Measurements from ENCODE around the gene TMEM131L.
A peak's percentile ranks its signal among the peaks of the same experiment; 100 is the strongest.

The TMEM131L gene

DNA sequence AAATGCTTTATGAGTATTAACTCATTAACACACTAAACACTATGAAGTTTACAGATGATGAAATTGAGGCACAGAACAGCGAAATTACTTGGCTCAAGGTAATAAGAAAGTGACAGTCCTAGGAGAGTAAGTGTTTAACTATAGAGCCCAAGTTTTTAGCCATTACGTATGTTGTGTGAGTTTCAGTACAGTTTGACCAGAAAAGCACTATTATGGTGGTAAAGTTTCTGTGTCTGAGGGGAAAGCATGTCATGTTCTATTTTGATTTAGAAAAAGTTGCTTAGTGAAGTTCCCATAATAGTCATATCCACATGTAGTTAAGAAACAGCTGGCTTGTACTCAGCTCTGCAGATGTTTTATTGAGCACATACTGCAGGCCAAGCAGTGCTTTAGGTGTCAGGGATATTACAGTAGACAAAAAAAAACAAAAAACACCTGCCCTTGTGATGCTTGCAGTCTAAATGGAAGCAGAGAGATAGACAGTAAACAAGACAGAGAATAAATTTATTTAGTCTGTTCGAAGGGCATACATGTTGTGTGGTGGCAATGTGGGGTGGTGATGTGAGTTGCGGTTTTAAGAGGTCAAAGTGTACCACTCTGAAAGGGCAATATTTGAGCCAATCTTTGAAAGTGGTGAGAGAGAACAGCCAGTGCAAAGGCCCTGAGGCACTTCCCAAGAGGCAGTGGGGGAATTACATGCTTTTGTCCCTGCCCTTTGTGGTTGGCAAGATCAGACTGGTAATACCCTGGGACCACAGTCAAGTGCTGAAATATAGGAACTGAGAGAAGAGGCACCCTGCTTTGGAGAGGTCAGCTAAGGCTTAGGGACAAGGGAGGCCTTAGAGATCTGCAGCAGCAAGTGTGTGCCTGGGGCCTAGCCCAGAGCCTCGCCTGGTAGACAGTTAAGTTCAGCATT lies 6.2 kb downstream of the TMEM131L start:
- no peak overlapping the region for H3K27ac ChIP-seq (ENCODE audit: low read depth, low read length)
- no peaks in the 10 kb centered on the region for H3K9me3 ChIP-seq (ENCODE audit: control insufficient read depth in 1 of 2, low read length in 2 of 2)
- no peak overlapping the region for H3K4me3 ChIP-seq (ENCODE audit: low read depth in 1 of 2, low read length in 2 of 2)
- no peaks in the 10 kb centered on the region for H3K27me3 ChIP-seq (ENCODE audit: control insufficient read depth in 1 of 2, insufficient read depth in 2 of 2, low read length in 2 of 2)
- peaks cover 0 to 5% of the 10 kb centered on the region in 2 donors for H3K36me3 ChIP-seq (ENCODE audit: control insufficient read depth in 1 of 2, insufficient read depth in 2 of 2, low read length in 2 of 2)
- H3K9ac ChIP-seq (ENCODE audit: low read depth in 1 of 2, low read length in 2 of 2), result no peak overlapping the region
- H3K4me1 ChIP-seq (ENCODE audit: control insufficient read depth in 1 of 2, insufficient read depth in 2 of 2, low read length in 2 of 2), result peaks cover 14 to 18% of the 10 kb centered on the region in 2 donors

DNA sequence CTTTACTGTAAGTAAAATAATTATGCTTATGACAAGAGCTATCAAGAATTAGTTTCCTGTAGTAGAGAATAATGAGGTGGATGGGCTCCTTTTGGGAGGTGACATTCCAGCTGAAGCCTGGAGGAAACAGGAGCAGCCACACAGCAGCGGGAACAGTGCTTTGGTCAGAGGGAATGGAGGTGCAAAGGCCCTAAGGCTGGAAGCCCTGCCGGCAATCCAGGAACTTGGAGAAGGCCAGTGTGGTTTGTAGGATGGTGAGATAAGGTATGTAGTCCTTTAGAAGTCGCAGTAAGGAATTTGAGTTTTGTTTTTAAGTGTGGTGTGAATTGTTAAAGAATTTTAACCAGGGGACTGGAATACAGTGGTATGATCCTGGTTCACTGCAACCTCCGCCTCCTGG lies 8.1 kb downstream of the TMEM131L start:
- H3K27me3 ChIP-seq (ENCODE audit: control insufficient read depth in 1 of 2, insufficient read depth in 2 of 2, low read length in 2 of 2), result no peaks in the 10 kb centered on the region
- H3K4me1 ChIP-seq (ENCODE audit: control insufficient read depth in 1 of 2, insufficient read depth in 2 of 2, low read length in 2 of 2), result peaks cover 9 to 10% of the 10 kb centered on the region in 2 donors
- no peak overlapping the region for H3K9ac ChIP-seq (ENCODE audit: low read depth in 1 of 2, low read length in 2 of 2)
- H3K4me3 ChIP-seq (ENCODE audit: low read depth in 1 of 2, low read length in 2 of 2), result no peak overlapping the region
- H3K36me3 ChIP-seq (ENCODE audit: control insufficient read depth in 1 of 2, insufficient read depth in 2 of 2, low read length in 2 of 2), result peaks cover 0 to 5% of the 10 kb centered on the region in 2 donors
- no peaks in the 10 kb centered on the region for H3K9me3 ChIP-seq (ENCODE audit: control insufficient read depth in 1 of 2, low read length in 2 of 2)
- H3K27ac ChIP-seq (ENCODE audit: low read depth, low read length), result no peak overlapping the region

DNA sequence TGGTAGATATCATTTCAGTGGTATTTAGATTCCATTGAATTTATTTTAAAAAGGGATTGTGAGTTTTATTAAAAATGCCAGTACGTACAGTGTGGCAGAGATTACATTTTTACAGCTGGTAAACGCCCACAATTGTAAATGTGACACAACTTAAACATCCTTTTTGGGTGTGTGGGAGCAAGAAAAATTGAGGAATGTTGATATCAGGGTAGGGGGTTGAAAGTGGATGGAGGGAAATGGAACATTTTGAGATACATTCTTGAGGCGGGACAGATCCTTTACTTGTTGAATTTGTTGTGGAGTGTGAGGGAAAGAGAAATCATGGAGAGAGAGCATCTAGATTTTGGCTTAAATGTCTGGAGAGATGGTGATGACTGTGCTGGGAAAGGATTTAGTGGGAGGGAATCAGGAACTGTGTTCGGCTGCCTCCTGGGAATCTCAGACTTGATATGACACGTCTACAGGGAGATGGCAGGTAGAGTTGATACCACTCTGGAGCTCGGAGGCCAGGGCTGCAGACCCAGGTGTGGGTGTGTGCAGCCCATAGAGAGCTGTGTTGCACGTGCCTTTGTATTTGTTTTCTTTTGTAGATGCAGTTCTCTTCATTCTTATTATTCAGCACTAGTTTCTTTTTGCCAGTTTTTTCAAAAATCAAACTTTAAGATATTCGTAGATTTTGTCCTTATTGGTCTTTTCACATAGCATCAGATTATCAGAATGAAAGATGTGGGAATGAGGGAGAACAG lies 10.8 kb downstream of the TMEM131L start:
- H3K4me3 ChIP-seq (ENCODE audit: low read depth in 1 of 2, low read length in 2 of 2), result no peak overlapping the region

DNA sequence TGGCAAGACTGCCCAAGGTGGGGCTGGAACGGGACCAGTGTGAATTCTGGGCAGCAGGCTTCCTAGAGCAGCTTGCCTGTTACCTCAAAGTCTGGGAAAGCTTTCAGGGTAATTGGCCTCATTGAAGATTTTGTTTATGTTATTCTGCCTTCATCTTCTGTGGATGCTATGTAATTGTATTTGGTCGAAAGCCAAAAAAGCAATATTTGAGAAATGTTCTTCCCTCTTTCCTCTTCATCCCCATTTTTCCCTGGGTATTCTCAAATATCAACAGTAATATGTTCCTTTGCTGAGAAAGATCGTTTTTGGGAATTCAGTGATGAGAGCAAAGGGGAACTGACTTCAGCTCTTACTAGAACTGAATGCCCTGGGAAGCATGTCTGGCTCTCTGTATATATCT lies 12.9 kb downstream of the TMEM131L start:
- H3K9me3 ChIP-seq (ENCODE audit: control insufficient read depth in 1 of 2, low read length in 2 of 2), result no peaks in the 10 kb centered on the region
- H3K4me3 ChIP-seq (ENCODE audit: low read depth in 1 of 2, low read length in 2 of 2), result no peak overlapping the region
- H3K36me3 ChIP-seq (ENCODE audit: control insufficient read depth in 1 of 2, insufficient read depth in 2 of 2, low read length in 2 of 2), result peaks cover 0 to 3% of the 10 kb centered on the region in 2 donors
- peaks cover 0 to 5% of the 10 kb centered on the region in 2 donors for H3K4me1 ChIP-seq (ENCODE audit: control insufficient read depth in 1 of 2, insufficient read depth in 2 of 2, low read length in 2 of 2)
- H3K9ac ChIP-seq (ENCODE audit: low read depth in 1 of 2, low read length in 2 of 2), result no peak overlapping the region
- no peak overlapping the region for H3K27ac ChIP-seq (ENCODE audit: low read depth, low read length)
- H3K27me3 ChIP-seq (ENCODE audit: control insufficient read depth in 1 of 2, insufficient read depth in 2 of 2, low read length in 2 of 2), result no peaks in the 10 kb centered on the region

More for the DNA sequence above, 10.8 kb downstream of the TMEM131L start:
- Histone ChIP-seq H3K4me1 (ENCODE audit: control insufficient read depth in 1 of 2, insufficient read depth in 2 of 2, low read length in 2 of 2) (peaks cover 5 to 9% of the 10 kb centered on the region in 2 donors), H3K9me3 (ENCODE audit: control insufficient read depth in 1 of 2, low read length in 2 of 2) (no peaks in the 10 kb centered on the region), H3K36me3 (ENCODE audit: control insufficient read depth in 1 of 2, insufficient read depth in 2 of 2, low read length in 2 of 2) (peaks cover 0 to 5% of the 10 kb centered on the region in 2 donors), H3K27ac (ENCODE audit: low read depth, low read length) (no peak overlapping the region), H3K9ac (ENCODE audit: low read depth in 1 of 2, low read length in 2 of 2) (no peak overlapping the region), H3K27me3 (ENCODE audit: control insufficient read depth in 1 of 2, insufficient read depth in 2 of 2, low read length in 2 of 2) (no peaks in the 10 kb centered on the region)

DNA sequence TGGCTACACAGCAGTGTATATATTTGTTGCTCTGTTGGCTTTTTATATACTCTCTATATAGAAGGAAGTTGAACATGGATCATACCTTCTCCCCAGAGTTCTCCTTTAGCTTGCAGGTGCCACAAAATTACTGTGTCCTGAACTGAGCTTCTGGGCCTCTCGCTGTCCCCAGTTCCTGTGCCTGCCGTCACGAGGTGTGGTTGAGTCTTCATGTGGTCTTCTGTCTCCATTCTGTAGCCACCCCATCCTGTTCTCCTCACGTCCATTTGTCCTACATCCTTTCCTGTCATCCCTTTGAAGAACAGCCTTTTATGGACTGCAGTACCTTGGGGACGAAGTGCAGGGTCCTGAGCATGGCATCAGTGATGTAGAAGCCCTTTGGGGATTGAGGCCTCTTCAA lies 14.5 kb downstream of the TMEM131L start:
- Histone ChIP-seq H3K27me3 (ENCODE audit: control insufficient read depth in 1 of 2, insufficient read depth in 2 of 2, low read length in 2 of 2) (no peaks in the 10 kb centered on the region), H3K9ac (ENCODE audit: low read depth in 1 of 2, low read length in 2 of 2) (no peak overlapping the region), H3K9me3 (ENCODE audit: control insufficient read depth in 1 of 2, low read length in 2 of 2) (no peaks in the 10 kb centered on the region), H3K27ac (ENCODE audit: low read depth, low read length) (no peak overlapping the region), H3K36me3 (ENCODE audit: control insufficient read depth in 1 of 2, insufficient read depth in 2 of 2, low read length in 2 of 2) (no peaks in the 10 kb centered on the region), H3K4me3 (ENCODE audit: low read depth in 1 of 2, low read length in 2 of 2) (no peak overlapping the region), H3K4me1 (ENCODE audit: control insufficient read depth in 1 of 2, insufficient read depth in 2 of 2, low read length in 2 of 2) (peaks cover 0 to 6% of the 10 kb centered on the region in 2 donors)

DNA sequence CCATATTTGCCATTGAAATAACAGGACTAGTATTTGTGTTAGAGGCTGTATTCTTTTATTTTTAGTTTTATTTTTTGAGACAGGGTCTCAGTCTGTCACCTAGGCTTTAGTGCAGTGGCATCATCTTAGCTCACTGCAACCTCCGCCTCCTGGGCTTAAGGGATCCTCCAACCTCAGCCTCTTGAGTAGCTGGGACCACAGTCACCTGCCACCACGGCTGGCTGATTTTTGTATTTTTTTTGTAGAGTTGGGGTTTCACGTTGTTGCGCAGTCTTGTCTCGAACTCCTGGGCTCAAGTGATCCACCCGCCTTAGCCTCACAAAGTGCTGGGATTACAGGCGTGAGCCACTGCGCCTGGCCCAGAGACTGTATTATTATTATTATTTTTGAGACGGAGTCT lies 15.3 kb downstream of the TMEM131L start:
- Histone ChIP-seq H3K9ac (ENCODE audit: low read depth in 1 of 2, low read length in 2 of 2) (no peak overlapping the region), H3K9me3 (ENCODE audit: control insufficient read depth in 1 of 2, low read length in 2 of 2) (no peaks in the 10 kb centered on the region), H3K36me3 (ENCODE audit: control insufficient read depth in 1 of 2, insufficient read depth in 2 of 2, low read length in 2 of 2) (no peaks in the 10 kb centered on the region), H3K4me3 (ENCODE audit: low read depth in 1 of 2, low read length in 2 of 2) (no peak overlapping the region), H3K27ac (ENCODE audit: low read depth, low read length) (no peak overlapping the region), H3K4me1 (ENCODE audit: control insufficient read depth in 1 of 2, insufficient read depth in 2 of 2, low read length in 2 of 2) (peaks cover 0 to 7% of the 10 kb centered on the region in 2 donors), H3K27me3 (ENCODE audit: control insufficient read depth in 1 of 2, insufficient read depth in 2 of 2, low read length in 2 of 2) (no peaks in the 10 kb centered on the region)

DNA sequence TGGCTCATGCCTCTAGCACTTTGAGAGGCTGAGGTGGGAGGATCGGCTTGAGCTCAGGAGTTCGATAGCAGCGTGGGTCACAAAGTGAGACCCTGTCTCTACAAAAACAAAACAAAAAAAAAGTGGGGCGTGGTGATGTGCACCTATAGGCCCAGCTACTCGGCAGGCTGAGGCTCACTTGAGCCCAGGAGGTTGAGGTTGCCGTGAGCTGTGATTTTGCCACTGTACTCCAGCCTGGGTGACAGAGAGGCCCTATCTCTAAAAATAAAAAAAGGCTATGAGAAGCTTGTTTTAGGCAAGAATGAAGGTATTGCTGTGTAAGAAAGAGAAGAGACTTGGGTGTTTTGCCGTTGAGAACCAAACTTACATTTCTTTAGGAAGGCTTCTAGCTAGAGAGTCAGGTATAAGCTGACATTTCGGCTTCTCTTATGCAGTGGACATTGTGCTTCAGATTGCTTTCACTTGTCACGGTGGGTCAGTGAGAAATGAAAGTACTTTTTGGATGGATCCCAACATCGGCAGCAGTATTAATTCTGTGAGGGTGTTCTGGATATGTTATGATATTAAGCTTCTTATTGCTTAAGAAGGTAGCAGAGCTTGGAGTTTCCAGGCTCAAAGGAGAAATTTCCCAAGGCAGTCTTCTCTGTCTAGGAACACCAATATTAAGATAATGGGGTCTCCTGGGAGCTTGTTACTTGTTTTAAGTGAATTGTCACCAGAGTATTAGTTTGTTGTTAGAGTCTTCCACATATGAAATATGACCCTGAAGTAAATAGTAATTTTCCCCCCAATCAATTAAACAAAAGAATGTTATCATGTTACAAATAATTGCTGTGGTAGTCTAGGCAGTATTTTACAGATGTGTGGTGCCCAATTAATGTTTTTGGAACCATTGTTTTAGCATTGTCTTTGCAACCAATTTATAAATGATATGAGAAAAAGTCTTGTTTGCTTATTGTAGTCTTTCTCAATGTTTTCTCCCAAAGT lies 17.6 kb downstream of the TMEM131L start:
- H3K27ac ChIP-seq (ENCODE audit: low read depth, low read length), result no peak overlapping the region
- H3K4me1 ChIP-seq (ENCODE audit: control insufficient read depth in 1 of 2, insufficient read depth in 2 of 2, low read length in 2 of 2), result peaks cover 15 to 24% of the 10 kb centered on the region in 2 donors
- H3K4me3 ChIP-seq (ENCODE audit: low read depth in 1 of 2, low read length in 2 of 2), result peak overlapping the region; percentile 5 to 17
- no peaks in the 10 kb centered on the region for H3K36me3 ChIP-seq (ENCODE audit: control insufficient read depth in 1 of 2, insufficient read depth in 2 of 2, low read length in 2 of 2)
- no peaks in the 10 kb centered on the region for H3K9me3 ChIP-seq (ENCODE audit: control insufficient read depth in 1 of 2, low read length in 2 of 2)
- H3K9ac ChIP-seq (ENCODE audit: low read depth in 1 of 2, low read length in 2 of 2), result peak overlapping the region in 1 of 2 donors; percentile 8
- H3K27me3 ChIP-seq (ENCODE audit: control insufficient read depth in 1 of 2, insufficient read depth in 2 of 2, low read length in 2 of 2), result no peaks in the 10 kb centered on the region

DNA sequence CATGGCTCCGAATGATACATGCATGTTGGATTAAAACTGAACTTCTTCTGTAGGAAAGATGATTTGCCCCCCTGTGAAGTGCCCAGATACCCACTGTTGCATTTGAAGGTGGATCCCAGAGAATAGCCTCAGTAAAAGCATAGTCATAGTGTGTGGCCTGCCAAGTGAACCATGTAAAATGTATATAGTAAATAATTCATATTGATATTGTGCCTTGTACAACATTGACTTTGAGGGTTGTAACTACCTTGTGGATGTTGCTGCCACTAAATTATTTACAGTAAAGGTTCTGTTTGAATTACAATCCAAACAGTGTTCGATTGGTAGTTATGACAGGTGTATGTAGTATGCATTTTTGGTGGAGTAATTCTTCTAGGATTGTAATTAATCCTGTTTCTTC lies 19.2 kb downstream of the TMEM131L start:
- H3K27ac ChIP-seq (ENCODE audit: low read depth, low read length), result no peak overlapping the region

DNA sequence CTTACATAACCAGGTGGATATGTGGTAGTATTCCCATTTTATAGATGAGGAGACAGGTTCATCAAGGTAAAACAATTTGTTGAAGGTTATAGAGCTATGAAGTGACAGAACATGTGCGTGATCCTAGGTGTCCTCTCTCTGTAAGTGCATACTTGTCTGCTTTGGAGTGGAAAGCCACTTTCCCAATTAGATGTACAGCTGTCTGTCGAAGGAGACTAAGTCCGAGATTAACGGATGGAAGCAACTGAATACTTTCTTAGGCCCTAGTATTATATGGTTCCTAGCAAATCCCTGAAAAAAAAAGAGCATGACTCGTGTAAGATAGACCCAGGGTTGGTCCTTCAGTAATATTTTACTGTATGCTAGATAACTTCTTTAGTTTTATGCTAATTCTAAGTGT lies 19.7 kb downstream of the TMEM131L start:
- no peaks in the 10 kb centered on the region for H3K27me3 ChIP-seq (ENCODE audit: control insufficient read depth in 1 of 2, insufficient read depth in 2 of 2, low read length in 2 of 2)
- no peak overlapping the region for H3K27ac ChIP-seq (ENCODE audit: low read depth, low read length)
- H3K4me1 ChIP-seq (ENCODE audit: control insufficient read depth in 1 of 2, insufficient read depth in 2 of 2, low read length in 2 of 2), result peaks cover 19 to 28% of the 10 kb centered on the region in 2 donors
- H3K4me3 ChIP-seq (ENCODE audit: low read depth in 1 of 2, low read length in 2 of 2), result no peak overlapping the region
- no peaks in the 10 kb centered on the region for H3K9me3 ChIP-seq (ENCODE audit: control insufficient read depth in 1 of 2, low read length in 2 of 2)
- H3K9ac ChIP-seq (ENCODE audit: low read depth in 1 of 2, low read length in 2 of 2), result no peak overlapping the region
- H3K36me3 ChIP-seq (ENCODE audit: control insufficient read depth in 1 of 2, insufficient read depth in 2 of 2, low read length in 2 of 2), result no peaks in the 10 kb centered on the region

More for the DNA sequence above, 19.2 kb downstream of the TMEM131L start:
- Histone ChIP-seq H3K9ac (ENCODE audit: low read depth in 1 of 2, low read length in 2 of 2) (no peak overlapping the region), H3K36me3 (ENCODE audit: control insufficient read depth in 1 of 2, insufficient read depth in 2 of 2, low read length in 2 of 2) (no peaks in the 10 kb centered on the region), H3K9me3 (ENCODE audit: control insufficient read depth in 1 of 2, low read length in 2 of 2) (no peaks in the 10 kb centered on the region), H3K4me1 (ENCODE audit: control insufficient read depth in 1 of 2, insufficient read depth in 2 of 2, low read length in 2 of 2) (peaks cover 19 to 28% of the 10 kb centered on the region in 2 donors), H3K4me3 (ENCODE audit: low read depth in 1 of 2, low read length in 2 of 2) (no peak overlapping the region), H3K27me3 (ENCODE audit: control insufficient read depth in 1 of 2, insufficient read depth in 2 of 2, low read length in 2 of 2) (no peaks in the 10 kb centered on the region)
